Gastroesophageal sphincter (tissue), 4 donors: ENCODE results near the gene TMEM116. TPM values are rescaled to one million over a fixed set of nuclear protein-coding genes. Genes with fewer than 3 reads are reported as not detected.

Source experiments
- ATAC-seq: fragments of 150-250 bp; one replicate; pipeline ENCODE4 v1.9.1; 2016; ENCODE audit warnings: mild to moderate bottlenecking, moderate library complexity
- H3K27ac ChIP-seq, 4 donors: fragments of 200-600 bp; sonication (generic) in 3 of 4; 1 replicate in 3 of 4; 2 replicates in 1 of 4; pipeline ENCODE4 v1.5.1; 2016 to 2019
- H3K27me3 ChIP-seq: fragments of 200-600 bp; sonication (generic); one replicate; pipeline ENCODE4 v1.5.1; 2019
- H3K36me3 ChIP-seq, 2 donors: fragments of 200-600 bp; sonication (generic); one replicate each; pipeline ENCODE4 v1.5.1; 2019; ENCODE audit warnings: control low read depth in 1 of 2
- H3K4me1 ChIP-seq, 3 donors: fragments of 200-600 bp; sonication (generic); 1 replicate in 2 of 3; 2 replicates in 1 of 3; pipeline ENCODE4 v1.5.1; 2016 to 2019; ENCODE audit warnings: control low read depth in 2 of 3
- H3K4me3 ChIP-seq, 2 donors: fragments of 200-600 bp; sonication (generic); one replicate each; pipeline ENCODE4 v1.5.1; 2019; ENCODE audit warnings: mild to moderate bottlenecking in 1 of 2, moderate library complexity in 1 of 2
- H3K9me3 ChIP-seq, 3 donors: fragments of 200-600 bp; sonication (generic); one replicate each; pipeline ENCODE4 v1.5.1; 2017 to 2019; ENCODE audit warnings: control low read depth in 2 of 3
- EP300 ChIP-seq: sonication (generic); formaldehyde crosslinking; IDR thresholded peaks from one replicate; pipeline ENCODE4 v1.6.1; 2017; ENCODE audit warnings: antibody characterized with exemption, mild to moderate bottlenecking
- POLR2A ChIP-seq, 2 donors: fragments of 450-650 bp; IDR thresholded peaks; one replicate each; pipeline ENCODE4 v1.6.1; 2017; ENCODE audit warnings: antibody characterized with exemption in 2 of 2, mild to moderate bottlenecking in 2 of 2, moderate library complexity in 1 of 2
- POLR2AphosphoS5 ChIP-seq: sonication (generic); formaldehyde crosslinking; IDR thresholded peaks from one replicate; pipeline ENCODE4 v1.6.1; 2017; ENCODE audit warnings: antibody characterized with exemption
- WGBS, 2 donors: methylation state at CpG; one replicate each; pipeline ENCODE4 v1.1.5; 2018; ENCODE audit warnings: low coverage in 1 of 2; 5-methylcytosine and 5-hydroxymethylcytosine counted together
- total RNA-seq, 4 donors: library from RNA; depleted of rRNA; stranded (reverse); fragments of >200 nt; gene quantifications; one replicate each; pipeline ENCODE4 v1.1.0, GENCODE V29; 2016
- TF ChIP-seq, protein P1 (sequence below), 4 experiments: fragments of 200-600 bp in 2 of 4; fragments of 450-650 bp in 2 of 4; sonication (generic) in 1 of 4; IDR thresholded peaks; one replicate each; pipeline ENCODE4 v1.5.1; 2017 to 2019; ENCODE audit warnings: antibody characterized with exemption in 4 of 4, mild to moderate bottlenecking in 2 of 4, moderate library complexity in 2 of 4

Gene TMEM116
- total RNA-seq, 4 donors from 2014 or later = 6.4 to 11.4 (median 6.7) TPM

DNA sequence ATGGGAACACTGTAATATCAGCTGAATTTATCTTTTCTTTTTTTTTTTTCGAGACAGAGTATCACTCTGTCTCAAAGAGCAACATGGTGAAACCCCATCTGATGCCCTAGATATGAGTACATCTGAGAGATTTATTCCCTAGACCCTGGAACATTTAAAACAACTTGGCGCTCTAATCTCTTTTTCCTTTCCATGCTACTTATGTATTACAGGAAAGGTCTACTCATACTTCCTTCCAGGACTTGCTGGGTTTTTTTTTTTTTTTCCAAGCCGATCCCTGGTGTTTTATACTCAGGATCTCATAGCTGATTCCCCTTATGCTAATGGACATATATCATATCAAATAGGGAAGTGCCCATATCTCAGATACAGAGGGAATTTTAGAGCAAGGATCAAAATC is 87.8 kb downstream of the TMEM116 start:
- no peak for ATAC-seq
- Histone ChIP-seq H3K4me3 (no peak overlapping the region), H3K27me3 (no peaks in the 10 kb centered on the region), H3K4me1 (no peaks in the 10 kb centered on the region), H3K27ac (no peak overlapping the region), H3K9me3 (no peaks in the 10 kb centered on the region), H3K36me3 (no peaks in the 10 kb centered on the region)
- TF ChIP-seq POLR2A (IDR thresholded peaks at IDR 0.05) (no peak), EP300 (no peak), POLR2AphosphoS5 (no peak)
- TF ChIP-seq, protein P1, sequence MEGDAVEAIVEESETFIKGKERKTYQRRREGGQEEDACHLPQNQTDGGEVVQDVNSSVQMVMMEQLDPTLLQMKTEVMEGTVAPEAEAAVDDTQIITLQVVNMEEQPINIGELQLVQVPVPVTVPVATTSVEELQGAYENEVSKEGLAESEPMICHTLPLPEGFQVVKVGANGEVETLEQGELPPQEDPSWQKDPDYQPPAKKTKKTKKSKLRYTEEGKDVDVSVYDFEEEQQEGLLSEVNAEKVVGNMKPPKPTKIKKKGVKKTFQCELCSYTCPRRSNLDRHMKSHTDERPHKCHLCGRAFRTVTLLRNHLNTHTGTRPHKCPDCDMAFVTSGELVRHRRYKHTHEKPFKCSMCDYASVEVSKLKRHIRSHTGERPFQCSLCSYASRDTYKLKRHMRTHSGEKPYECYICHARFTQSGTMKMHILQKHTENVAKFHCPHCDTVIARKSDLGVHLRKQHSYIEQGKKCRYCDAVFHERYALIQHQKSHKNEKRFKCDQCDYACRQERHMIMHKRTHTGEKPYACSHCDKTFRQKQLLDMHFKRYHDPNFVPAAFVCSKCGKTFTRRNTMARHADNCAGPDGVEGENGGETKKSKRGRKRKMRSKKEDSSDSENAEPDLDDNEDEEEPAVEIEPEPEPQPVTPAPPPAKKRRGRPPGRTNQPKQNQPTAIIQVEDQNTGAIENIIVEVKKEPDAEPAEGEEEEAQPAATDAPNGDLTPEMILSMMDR (IDR thresholded peaks at IDR 0.05) = no peak
- 64 to 97% methylated on average over 3 of the region's 3 CpGs for WGBS, 2 donors

DNA sequence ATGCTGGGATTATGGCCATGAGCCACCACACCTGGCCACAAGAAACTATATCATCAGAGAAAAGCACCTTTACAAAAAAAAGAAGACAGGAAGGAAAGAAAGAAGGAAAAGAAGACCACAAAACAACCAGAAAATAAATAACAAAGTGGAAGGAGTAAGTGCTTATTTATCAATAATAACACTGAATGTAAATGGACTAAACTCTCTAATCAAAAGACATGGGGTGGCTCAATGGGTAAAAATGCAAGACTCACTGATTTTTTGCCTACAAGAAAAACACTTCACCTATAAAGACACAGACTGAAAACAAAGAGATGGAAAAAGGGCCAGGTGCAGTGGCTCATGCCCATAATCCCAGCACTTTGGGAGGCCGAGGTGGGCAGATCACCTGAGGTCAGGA is 105.2 kb downstream of the TMEM116 start:
- no peaks in the 10 kb centered on the region for H3K36me3 ChIP-seq
- no peaks in the 10 kb centered on the region for H3K27me3 ChIP-seq
- H3K4me1 ChIP-seq = no peaks in the 10 kb centered on the region
- no peak for ATAC-seq
- H3K4me3 ChIP-seq = no peak overlapping the region
- no peak overlapping the region for H3K27ac ChIP-seq
- 92 to 100% methylated on average over 1 of the region's 1 CpG for WGBS, 2 donors
- TF ChIP-seq EP300 (no peak), POLR2A (IDR thresholded peaks at IDR 0.05) (no peak), POLR2AphosphoS5 (no peak)
- TF ChIP-seq, protein P1 (IDR thresholded peaks at IDR 0.05) = no peak
- no peaks in the 10 kb centered on the region for H3K9me3 ChIP-seq

DNA sequence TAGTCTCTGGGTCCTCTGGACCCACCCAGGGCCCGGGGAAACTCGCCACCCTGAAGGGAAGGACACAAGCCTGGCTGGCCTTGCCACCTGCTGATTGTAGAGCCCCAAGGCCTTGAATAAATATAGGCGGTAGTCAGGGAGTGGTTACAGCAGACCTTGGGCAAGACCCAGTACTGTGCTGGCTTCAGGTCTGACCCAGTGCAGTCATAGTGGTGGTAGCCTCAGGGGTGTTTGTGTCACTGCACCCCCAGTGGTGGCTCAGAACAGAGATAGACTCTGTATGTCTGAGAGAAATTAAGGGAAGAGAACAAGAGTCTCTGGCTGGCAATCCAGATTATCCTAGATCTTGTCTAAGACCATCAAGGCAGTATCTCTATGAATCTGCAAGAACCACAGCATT is 107.5 kb downstream of the TMEM116 start:
- TF ChIP-seq, protein P1 (IDR thresholded peaks at IDR 0.05) = no peak
- TF ChIP-seq POLR2A (IDR thresholded peaks at IDR 0.05) (no peak), POLR2AphosphoS5 (no peak), EP300 (no peak)
- Histone ChIP-seq H3K9me3 (no peaks in the 10 kb centered on the region), H3K4me1 (no peaks in the 10 kb centered on the region), H3K27ac (no peak overlapping the region), H3K27me3 (no peaks in the 10 kb centered on the region), H3K4me3 (no peak overlapping the region), H3K36me3 (no peaks in the 10 kb centered on the region)
- 100% methylated on average over 2 of the region's 3 CpGs; no CpG with 5 or more reads in 1 of the 2 donors for WGBS, 2 donors
- ATAC-seq = no peak

DNA sequence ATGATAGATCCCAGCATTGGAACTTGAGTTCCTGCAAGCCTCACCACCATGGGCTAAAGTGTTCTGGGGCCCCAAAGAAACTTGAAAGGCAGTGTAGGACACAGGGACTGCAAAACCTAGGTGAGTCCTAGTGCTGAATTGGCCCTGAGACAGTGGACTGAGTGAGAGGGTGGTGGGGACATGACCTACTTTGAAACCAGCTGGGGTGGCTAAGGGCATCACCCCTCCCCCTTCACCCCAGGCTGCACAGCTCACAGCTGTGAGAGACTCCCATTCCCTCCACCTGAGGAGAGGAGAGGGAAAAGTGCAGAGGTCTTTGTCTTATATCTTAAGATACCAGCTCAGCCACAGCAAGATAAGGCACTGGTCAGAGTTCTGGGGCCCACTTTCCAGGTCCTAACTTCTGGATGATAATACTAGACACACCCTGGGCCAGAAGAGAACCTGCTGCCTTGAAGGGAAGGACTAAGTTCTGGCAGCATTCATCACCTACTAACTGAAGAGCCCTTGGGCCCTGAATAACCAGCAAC is 108.5 kb downstream of the TMEM116 start:
- Histone ChIP-seq H3K9me3 (no peaks in the 10 kb centered on the region), H3K4me1 (no peaks in the 10 kb centered on the region), H3K27me3 (no peaks in the 10 kb centered on the region), H3K4me3 (no peak overlapping the region), H3K36me3 (peaks cover 0 to 4% of the 10 kb centered on the region in 2 donors), H3K27ac (no peak overlapping the region)
- TF ChIP-seq EP300 (no peak), POLR2AphosphoS5 (no peak), POLR2A (IDR thresholded peaks at IDR 0.05) (no peak)
- TF ChIP-seq, protein P1 (IDR thresholded peaks at IDR 0.05) = no peak
- ATAC-seq = no peak

DNA sequence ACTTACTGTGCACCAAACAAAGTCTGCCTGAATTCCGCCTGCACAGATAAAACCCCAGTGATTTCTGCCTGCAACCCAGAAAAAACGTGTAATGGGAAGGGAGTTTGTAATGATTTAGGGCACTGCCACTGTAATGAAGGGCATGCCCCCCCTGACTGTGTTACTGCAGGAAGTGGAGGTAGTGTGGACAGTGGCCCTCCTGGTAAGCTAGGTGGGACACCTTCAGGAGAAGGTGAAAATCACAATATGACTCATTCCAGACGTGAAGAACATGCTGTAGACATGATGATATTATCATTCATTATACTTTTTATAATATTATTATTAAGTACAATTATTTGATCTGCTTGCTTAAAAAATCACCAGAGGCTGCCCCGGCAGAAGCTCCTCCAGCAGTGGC is 111.8 kb downstream of the TMEM116 start:
- no peak for TF ChIP-seq EP300
- TF ChIP-seq POLR2A (IDR thresholded peaks at IDR 0.05) = no peak
- no peak for TF ChIP-seq POLR2AphosphoS5
- TF ChIP-seq, protein P1 (IDR thresholded peaks at IDR 0.05) = no peak
- ATAC-seq = no peak
- Histone ChIP-seq H3K4me1 (no peaks in the 10 kb centered on the region), H3K27me3 (no peaks in the 10 kb centered on the region), H3K4me3 (no peak overlapping the region), H3K27ac (no peak overlapping the region), H3K36me3 (peaks cover 0 to 30% of the 10 kb centered on the region in 2 donors), H3K9me3 (no peaks in the 10 kb centered on the region)
- WGBS, 2 donors = 70 to 75% methylated on average over 2 to 4 of the region's 4 CpGs
